ENCODE measurements around the gene TARBP2. TPM values are rescaled to one million over a fixed set of nuclear protein-coding genes. Genes with fewer than 3 reads are reported as not detected.

Gene TARBP2
- polyA plus RNA-seq, 3 donors: 16.6 to 39.4 (median 24.4) TPM

DNA sequence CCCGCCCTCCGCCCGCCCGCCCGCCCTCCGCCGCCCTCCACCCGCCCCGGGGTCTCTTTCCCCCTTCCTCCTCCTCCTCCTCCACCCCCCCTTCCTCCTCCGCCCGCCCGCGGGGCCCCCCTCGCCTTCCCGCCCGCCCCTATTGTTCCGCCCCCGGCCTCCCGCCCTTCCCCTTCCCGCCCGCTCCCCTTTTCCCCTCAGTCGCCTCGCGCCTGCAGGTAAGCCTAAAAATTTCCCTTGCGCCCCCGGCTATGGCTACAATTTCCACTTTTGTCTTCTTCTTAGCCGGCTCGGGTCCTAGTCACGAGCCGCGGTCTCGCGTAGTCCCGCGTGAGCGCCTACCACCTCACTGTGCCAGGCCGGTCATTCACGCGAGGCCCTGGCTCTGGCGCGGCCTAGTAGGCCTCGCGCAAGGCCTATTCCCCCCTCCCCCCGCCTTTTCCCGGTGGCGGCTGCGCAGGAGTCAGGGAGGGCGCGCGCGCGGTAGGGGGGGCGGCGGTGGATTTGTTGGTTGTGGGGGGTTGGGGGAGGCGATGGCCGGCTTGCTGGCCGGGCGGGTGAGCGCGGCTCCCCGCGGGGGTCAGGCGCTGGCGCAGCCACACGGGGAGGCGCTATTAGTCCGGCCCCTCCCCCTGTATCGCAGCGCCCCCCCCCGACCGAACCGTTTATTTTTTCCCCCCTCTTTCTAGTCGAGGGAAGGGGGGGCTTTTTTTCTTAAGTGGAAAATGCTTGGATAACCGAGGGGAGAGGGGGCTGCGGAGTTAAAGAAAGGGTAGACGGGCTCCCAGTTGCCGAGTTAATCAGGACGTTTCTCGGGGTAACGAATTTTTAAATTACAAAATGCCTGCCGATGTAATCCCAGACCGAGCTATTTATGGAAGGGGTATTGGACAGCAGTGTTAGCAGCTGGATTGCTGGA lies 48.7 kb upstream of the TARBP2 start:
- Mint-ChIP-seq H3K9me3 (no peaks in the 10 kb centered on the region), H3K4me3 (peak overlapping the region; percentile 94 to 99), H3K36me3 (peaks cover 43 to 50% of the 10 kb centered on the region in 2 donors), H3K27ac (peak overlapping the region; percentile 96 to 99 (median 99)), H3K27me3 (ENCODE audit: low read depth in 3 of 3) (peaks cover 0 to 4% (median 0%) of the 10 kb centered on the region in 3 donors), H3K4me1 (peaks cover 19% of the 10 kb centered on the region)
- Histone ChIP-seq H3K9me3 (replicated peaks in 1 of 2; ENCODE audit: control insufficient read depth in 1 of 2, insufficient read depth in 1 of 2, low read length in 2 of 2) (no peaks in the 10 kb centered on the region), H4K20me1 (ENCODE audit: insufficient read depth, low read length) (peaks cover 74% of the 10 kb centered on the region), H3K4me3 (replicated peaks in 1 of 3; ENCODE audit: low read depth in 2 of 3, low read length in 3 of 3) (peak overlapping the region; percentile 80 to 95 (median 87)), H3K79me2 (ENCODE audit: insufficient read depth, low read length) (peaks cover 64% of the 10 kb centered on the region), H3K36me3 (replicated peaks in 1 of 2; ENCODE audit: control insufficient read depth in 1 of 2, insufficient read depth in 2 of 2, low read length in 2 of 2) (peaks cover 45 to 58% of the 10 kb centered on the region in 2 donors), H3K27me3 (ENCODE audit: control insufficient read depth in 2 of 2, insufficient read depth in 2 of 2, low read length in 2 of 2) (no peaks in the 10 kb centered on the region), H3K4me1 (ENCODE audit: control insufficient read depth in 1 of 2, insufficient read depth in 2 of 2, low read length in 2 of 2) (peaks cover 12 to 17% of the 10 kb centered on the region in 2 donors), H3K4me2 (replicated peaks; ENCODE audit: extremely low read depth, low read length, poor library complexity, severe bottlenecking) (peak overlapping the region; percentile 88), H3K9ac (ENCODE audit: insufficient read depth, low read length, poor library complexity, severe bottlenecking) (peak overlapping the region; percentile 87), H3K27ac (ENCODE audit: low read depth in 1 of 2, low read length in 2 of 2) (peak overlapping the region; percentile 85 to 91), H2AFZ (ENCODE audit: insufficient read depth, low read depth, low read length, poor library complexity, severe bottlenecking) (peak overlapping the region; percentile 7)
- TF ChIP-seq, protein P1, sequence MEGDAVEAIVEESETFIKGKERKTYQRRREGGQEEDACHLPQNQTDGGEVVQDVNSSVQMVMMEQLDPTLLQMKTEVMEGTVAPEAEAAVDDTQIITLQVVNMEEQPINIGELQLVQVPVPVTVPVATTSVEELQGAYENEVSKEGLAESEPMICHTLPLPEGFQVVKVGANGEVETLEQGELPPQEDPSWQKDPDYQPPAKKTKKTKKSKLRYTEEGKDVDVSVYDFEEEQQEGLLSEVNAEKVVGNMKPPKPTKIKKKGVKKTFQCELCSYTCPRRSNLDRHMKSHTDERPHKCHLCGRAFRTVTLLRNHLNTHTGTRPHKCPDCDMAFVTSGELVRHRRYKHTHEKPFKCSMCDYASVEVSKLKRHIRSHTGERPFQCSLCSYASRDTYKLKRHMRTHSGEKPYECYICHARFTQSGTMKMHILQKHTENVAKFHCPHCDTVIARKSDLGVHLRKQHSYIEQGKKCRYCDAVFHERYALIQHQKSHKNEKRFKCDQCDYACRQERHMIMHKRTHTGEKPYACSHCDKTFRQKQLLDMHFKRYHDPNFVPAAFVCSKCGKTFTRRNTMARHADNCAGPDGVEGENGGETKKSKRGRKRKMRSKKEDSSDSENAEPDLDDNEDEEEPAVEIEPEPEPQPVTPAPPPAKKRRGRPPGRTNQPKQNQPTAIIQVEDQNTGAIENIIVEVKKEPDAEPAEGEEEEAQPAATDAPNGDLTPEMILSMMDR (IDR thresholded peaks at IDR 0.05): peak; percentile 49
- 0% methylated on average over 32 of the region's 82 CpGs for WGBS (ENCODE audit: insufficient coverage)
- intact Hi-C loops (cut with micrococcal nuclease): loop anchor here (1.0 to 5.0 kb wide), 5 partner anchors 49 to 225 kb away; partner anchors contain the start of genes TARBP2 (in 2 of the 2), ATP5MC2 (in 1 of the 2), MYG1 (in 1 of the 2) and PFDN5 (in 1 of the 2)
- DNase-seq: peak; percentile 58 to 79 (median 66)

DNA sequence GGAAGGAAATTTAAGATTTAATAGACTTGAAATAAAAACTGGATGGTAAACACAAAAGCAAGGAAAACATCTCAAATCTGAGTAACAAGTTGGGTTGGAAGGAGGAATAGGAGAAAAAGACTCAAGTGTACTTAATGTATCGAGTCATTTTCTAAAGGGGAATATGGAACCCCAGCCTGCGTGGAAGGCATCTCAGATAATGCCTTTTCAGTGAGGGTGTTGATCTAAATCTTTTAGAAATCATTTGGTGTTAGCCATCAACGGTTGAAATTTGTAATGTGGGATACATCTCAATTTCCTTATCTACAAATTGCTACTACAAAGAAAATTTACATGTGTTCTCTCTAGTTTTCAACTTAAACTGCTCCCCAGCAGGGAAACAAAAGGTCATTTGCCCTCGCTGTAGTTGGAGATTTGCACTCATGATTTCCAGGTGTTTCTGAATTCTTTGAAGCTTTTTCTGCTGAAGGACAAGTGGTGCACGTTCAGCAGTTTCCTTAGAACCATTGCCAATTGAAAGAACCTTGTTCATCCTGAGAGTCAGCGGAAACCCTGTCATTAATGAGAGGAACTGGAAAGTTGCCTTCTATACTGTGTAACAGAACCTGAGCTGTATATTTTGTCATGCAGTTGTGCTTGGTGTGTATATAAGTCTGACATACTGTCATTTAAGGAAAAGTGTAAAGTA lies 47.0 kb upstream of the TARBP2 start:
- H4K20me1 ChIP-seq (ENCODE audit: insufficient read depth, low read length): peaks cover 77% of the 10 kb centered on the region
- H3K9ac ChIP-seq (ENCODE audit: insufficient read depth, low read length, poor library complexity, severe bottlenecking): no peak overlapping the region
- WGBS (ENCODE audit: insufficient coverage): 89% methylated on average over 3 of the region's 6 CpGs
- TF ChIP-seq, protein P1 (IDR thresholded peaks at IDR 0.05): no peak
- Mint-ChIP-seq H3K4me1 (peaks cover 15% of the 10 kb centered on the region), H3K27ac (no peak overlapping the region), H3K9me3 (no peaks in the 10 kb centered on the region), H3K27me3 (ENCODE audit: low read depth in 3 of 3) (peaks cover 0 to 3% (median 0%) of the 10 kb centered on the region in 3 donors), H3K36me3 (peaks cover 45 to 50% of the 10 kb centered on the region in 2 donors), H3K4me3 (no peak overlapping the region)
- H3K27ac ChIP-seq (ENCODE audit: low read depth in 1 of 2, low read length in 2 of 2): peak overlapping the region in 1 of 2 donors; percentile 50
- H3K4me3 ChIP-seq (replicated peaks in 1 of 3; ENCODE audit: low read depth in 2 of 3, low read length in 3 of 3): peak overlapping the region in 1 of 3 experiments; percentile 87
- peaks cover 12 to 17% of the 10 kb centered on the region in 2 donors for H3K4me1 ChIP-seq (ENCODE audit: control insufficient read depth in 1 of 2, insufficient read depth in 2 of 2, low read length in 2 of 2)
- no peak for DNase-seq
- peak overlapping the region; percentile 88 for H3K4me2 ChIP-seq (replicated peaks; ENCODE audit: extremely low read depth, low read length, poor library complexity, severe bottlenecking)
- no peaks in the 10 kb centered on the region for H3K27me3 ChIP-seq (ENCODE audit: control insufficient read depth in 2 of 2, insufficient read depth in 2 of 2, low read length in 2 of 2)
- no peak overlapping the region for H2AFZ ChIP-seq (ENCODE audit: insufficient read depth, low read depth, low read length, poor library complexity, severe bottlenecking)
- intact Hi-C loops (cut with micrococcal nuclease): loop anchor here (5.0 kb wide), 4 partner anchors 48 to 223 kb away; partner anchors contain the start of genes ATP5MC2 (in 1 of the 2), MYG1 (in 1 of the 2), PFDN5 (in 1 of the 2) and TARBP2 (in 1 of the 2)
- H3K79me2 ChIP-seq (ENCODE audit: insufficient read depth, low read length): peaks cover 69% of the 10 kb centered on the region
- no peaks in the 10 kb centered on the region for H3K9me3 ChIP-seq (replicated peaks in 1 of 2; ENCODE audit: control insufficient read depth in 1 of 2, insufficient read depth in 1 of 2, low read length in 2 of 2)
- peaks cover 52 to 58% of the 10 kb centered on the region in 2 donors for H3K36me3 ChIP-seq (replicated peaks in 1 of 2; ENCODE audit: control insufficient read depth in 1 of 2, insufficient read depth in 2 of 2, low read length in 2 of 2)

Measured in CD14-positive monocyte (primary cell).